Loucy (cell line): ENCODE data around the gene ST6GAL1.

Experiments
- CTCF ChIP-seq: fragments of 200-600 bp; sonication (generic); conservative IDR thresholded peaks from 2 replicates; pipeline ENCODE4 v1.5.1; 2014; ENCODE audit warnings: mild to moderate bottlenecking, antibody characterized with exemption, low read length
- EZH2phosphoT487 ChIP-seq: fragments of 200-600 bp; IDR thresholded peaks from 2 replicates; pipeline ENCODE4 v1.6.1; 2018; ENCODE audit warnings: antibody characterized with exemption, mild to moderate bottlenecking, moderate library complexity, borderline replicate concordance

- no peak for TF ChIP-seq CTCF
- no peak for TF ChIP-seq EZH2phosphoT487
Observed at GRCh38 chr3:187073581-187074098, 143.3 kb downstream of the ST6GAL1 start.
